GM18499 (cell line): Measurements from ENCODE around the gene SF3B4.
"Not testable (repeated sequence)": the region's sequence is repeated elsewhere in the genome, so short reads cannot be mapped to it uniquely, and the experiment has no call there.

ENCODE experiments used
- ATAC-seq: cut with Tn5 transposase; IDR thresholded peaks from one replicate; pipeline ENCODE4 v1.9.1; 2021; ENCODE audit warnings: moderate number of reproducible peaks; ENCODE audit not compliant: insufficient read depth, unreplicated experiment

SF3B4 gene

DNA sequence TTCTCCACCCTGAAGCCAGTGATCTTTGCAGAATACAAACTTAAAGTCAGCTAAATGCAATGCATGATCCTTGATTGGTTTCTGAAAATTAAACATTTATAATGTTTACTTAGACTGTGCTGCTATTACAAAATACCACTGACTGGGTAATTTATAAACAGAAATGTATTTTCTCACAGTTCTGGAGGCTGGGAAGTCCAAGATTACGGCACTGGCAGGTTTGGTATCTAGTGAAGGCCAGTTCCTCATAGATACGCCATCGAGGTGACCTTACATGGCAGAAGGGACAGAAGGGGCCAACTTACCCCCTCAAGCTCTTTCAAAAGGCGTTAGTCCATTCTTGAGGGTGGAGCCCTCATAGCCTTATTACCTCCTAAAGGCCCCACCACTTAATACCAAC, 31.0 kb downstream of the SF3B4 start:
- ATAC-seq = no peak

DNA sequence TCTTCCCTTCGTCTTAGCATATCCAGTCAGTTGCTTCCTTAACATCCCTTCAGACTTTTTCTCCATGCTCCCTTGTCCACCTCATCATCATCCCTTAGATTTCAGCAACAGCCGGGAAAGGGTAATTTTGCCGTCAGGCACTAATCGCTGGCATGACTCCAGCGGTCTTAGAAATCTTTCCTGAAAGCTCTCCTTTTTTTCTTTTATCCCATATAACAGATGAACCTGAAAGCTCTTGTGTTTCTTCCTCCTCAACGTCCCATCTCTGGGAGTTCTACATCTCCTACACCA, 38.7 kb downstream of the SF3B4 start:
- ATAC-seq = no peak

DNA sequence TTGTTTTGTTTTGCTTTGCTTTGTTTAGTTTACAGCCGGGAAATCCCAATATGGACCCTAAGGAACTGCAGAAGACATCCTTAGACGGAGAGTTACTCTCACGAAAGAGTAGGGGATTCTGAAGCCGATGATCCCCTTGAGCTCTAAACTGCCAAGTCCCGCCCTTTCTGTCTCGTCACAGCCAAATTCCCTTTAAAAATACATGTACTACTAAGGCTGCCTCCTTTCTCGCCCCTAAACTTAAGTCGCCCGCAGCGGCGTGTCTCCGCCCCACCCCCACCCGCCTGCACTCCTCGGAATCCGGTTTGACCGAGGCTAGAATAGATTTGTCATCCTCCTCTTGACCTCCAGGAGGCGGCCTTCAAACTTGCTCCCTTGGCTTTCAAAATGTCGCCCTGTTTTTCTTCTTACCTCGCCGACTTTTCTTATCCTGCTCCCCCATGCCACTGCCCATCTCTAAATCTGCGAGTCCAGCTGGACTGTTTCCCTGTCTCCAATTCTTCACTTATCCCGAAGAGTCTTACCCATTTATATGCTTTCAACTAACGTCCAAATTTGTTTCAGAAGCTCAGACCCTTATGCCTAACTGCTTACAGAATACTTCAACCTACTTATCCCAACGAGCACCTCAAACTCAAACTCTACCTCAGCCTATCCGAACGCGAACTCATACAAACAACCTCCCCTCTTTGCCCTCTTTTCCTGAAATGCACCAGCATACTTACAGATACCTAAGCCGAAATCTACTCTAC, 39.2 kb downstream of the SF3B4 start:
- ATAC-seq = no peak

DNA sequence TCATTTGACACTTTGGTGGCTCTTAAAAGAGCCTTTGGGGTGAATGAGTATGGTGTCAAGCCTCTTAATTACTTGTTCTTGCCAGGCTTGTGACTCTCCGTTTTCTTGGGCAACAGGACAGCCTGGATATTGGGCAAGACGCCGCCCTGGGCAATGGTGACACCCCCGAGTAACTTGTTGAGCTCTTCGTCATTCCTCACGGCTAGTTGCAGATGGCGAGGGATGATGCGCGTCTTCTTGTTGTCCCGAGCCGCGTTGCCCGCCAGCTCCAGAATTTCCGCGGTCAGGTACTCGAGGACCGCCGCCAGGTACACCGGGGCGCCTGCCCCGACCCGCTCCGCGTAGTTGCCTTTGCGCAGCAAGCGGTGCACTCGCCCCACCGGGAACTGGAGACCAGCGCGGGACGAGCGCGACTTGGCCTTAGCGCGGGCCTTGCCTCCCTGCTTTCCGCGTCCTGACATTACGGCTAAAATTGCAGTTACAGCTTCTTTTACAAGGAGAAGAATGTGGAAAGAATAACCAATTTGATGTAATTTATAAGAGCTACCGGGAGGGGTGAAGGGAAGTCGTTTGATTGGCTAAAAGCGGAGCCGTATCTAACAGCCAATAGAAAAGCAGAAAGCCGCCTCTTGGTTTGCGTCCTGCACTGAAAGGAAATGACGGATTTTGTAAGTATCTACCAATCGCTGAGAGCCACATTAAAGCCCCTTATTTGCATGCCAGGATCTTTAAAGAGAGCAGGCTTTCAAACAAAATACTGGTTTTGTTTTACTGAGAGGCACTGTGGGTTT, 40.0 kb downstream of the SF3B4 start:
- ATAC-seq = no peak

DNA sequence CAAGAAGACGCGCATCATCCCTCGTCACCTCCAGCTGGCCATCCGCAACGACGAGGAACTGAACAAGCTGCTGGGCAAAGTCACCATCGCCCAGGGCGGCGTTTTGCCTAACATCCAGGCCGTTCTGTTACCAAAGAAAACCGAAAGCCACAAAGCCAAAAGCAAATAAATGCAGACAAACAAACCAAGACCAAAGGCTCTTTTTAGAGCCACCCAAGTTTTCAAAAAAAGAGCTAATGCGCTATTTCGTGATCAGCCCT, 40.5 kb downstream of the SF3B4 start:
- ATAC-seq = not testable (repeated sequence)

DNA sequence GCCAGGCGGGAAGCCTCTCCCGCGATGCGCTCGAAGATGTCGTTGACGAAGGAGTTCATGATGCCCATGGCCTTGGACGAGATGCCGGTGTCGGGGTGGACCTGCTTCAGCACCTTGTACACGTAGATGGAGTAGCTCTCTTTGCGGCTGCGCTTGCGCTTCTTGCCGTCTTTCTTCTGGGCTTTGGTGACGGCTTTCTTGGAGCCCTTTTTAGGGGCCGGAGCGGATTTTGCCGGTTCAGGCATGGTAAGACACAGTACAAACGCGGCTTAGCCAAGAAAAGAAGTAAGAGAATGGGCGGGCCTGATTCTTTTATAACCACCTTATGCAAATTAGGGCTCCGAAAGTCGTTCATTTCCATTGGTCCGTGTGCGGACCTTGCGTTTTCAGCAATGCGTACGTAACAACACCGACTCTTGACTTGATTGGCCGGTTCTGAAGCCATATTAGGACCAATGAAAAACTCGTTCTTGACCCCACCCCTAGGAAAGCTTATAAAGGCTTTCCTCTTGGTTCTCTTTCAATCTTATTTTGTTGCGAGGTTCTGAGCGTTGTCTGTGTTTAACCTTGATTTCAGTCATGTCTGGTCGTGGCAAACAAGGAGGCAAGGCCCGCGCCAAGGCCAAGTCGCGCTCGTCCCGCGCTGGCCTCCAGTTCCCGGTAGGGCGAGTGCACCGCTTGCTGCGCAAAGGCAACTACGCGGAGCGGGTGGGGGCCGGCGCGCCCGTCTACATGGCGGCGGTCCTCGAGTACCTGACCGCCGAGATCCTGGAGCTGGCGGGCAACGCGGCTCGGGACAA, 41.0 kb downstream of the SF3B4 start:
- ATAC-seq = peak; percentile 48

DNA sequence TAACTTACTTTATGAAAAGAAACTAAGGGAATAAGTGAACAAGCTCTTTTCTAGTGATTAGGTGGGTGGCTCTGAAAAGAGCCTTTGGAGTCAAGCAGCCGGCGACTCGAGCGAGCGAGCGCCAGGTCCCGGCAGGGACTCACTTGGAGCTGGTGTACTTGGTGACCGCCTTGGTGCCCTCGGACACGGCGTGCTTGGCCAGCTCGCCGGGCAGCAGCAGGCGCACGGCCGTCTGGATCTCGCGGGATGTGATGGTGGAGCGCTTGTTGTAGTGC, 41.5 kb downstream of the SF3B4 start:
- not testable (repeated sequence) for ATAC-seq

DNA sequence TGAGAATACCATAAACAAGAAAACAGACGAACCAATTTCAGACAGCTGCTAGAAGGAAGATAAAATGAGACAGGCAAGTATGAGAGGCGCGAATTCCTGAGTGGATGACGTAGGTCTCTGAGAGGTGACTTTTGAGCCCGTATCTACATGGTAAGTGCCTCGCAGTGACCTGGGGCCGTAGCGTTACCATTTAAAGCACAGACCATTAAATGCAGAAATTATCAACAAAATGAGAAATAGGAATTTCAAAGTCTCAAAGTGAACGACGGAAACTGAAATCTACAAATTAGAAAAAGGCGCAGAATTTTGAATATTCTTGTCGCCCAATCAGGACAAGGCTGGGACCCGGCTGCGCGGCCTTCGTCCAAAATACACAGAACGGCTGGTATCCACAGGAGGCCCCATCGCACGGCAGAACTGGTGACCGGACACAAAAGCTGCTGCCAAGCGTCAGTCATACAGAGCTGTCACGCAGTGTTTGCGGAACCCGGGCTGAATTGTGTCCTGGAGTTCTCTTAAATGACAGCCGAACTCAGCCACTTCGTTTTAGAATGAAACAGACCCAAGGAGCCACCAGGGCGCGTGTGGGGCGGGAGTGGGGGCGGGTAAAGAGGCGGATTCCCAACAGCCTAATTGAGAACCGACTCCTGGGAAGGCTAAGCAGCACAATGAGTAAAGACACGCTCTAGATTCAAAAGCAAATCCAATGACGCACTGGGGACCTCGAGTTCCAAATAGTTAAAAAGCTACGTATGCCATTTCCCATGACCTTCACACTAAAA, 42.1 kb downstream of the SF3B4 start:
- ATAC-seq = no peak

DNA sequence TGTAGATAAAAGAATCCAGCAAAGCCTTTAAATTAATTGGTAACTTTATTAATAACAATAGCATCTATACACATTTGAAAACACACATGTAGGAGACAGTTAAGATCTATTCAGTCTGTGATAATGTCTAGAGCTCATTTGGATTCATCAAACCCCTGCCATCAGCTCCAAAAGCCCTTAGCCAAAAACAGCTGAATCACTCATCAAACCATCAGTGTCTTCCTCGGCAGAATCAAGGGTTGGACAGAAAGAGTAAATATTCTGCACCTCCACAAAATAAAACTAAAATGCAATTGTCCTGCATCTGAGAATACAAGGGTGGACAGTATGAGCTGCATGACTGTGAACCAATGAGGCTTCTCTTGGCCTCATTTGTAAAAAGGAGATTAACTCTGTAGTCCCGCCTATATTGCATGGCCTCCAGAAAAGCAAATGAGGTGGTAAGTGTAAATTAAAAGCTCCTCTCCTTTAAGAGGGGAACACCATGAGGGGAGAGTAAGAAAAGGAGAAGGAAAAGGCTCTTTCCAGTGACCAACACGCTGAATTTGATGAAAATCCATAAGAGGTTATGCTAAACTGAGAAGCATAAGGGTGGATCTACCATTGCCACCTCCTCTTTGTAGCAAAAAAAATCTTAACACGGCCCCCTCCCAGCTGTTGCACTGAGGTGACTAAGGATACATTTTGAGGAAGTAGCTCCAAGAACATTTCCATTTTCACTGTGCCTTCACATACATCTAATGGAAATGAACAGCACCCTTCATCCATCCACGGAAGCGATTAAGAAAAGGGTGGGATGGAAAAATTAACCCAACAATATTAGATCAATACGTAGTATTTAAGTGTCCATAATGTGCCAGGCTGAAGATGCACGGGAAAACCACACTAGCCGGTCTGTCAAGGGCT, 42.9 kb downstream of the SF3B4 start:
- ATAC-seq = no peak

DNA sequence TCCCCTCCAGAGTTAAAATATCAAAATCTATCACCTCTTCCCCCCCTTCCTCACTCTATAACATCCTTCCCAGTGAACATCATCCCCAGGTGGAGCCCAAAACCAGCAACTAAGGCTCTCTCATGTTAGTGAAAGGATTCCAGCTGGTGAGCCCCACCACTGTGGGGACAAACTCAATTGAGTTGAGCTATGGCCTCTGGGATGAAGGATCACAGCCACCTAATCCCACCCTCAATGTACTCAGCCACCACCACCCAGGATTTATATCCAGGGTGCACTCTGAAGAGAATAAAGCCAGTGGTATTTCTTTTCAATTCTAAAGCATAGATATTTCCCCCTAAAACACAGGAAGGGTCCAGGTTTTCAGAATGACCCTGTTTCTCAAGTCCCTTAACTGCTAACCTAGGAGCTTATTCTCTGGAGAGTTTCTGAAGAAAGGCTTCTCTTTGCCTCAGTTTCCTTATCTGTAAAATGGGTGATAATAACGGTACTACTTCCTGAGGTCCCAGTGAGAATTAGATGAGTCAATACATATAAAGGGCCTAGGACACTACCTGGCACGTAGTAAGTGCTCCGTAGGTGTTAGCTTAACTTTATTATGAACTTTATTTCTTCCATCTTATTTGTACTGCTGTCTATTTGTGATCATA, 43.9 kb downstream of the SF3B4 start:
- ATAC-seq = no peak

DNA sequence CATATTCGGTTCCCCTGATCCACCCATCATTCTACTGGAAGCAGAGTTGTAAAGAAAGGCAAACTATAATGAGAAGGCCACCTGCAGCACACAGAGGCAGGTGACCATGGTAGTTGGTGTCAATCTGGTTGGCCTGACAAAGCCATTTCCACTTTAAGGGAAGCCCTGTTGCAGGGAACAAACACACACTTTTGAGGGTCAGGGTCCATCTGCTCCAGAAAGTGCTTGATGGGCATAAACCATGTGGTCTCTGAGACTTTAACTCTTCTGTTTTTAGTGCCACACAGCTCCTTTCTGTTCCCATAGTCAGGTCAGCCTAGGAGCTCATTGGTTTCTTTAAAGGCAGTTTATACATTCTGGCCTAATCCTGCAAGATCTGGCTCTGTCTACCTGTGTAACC, 45.7 kb downstream of the SF3B4 start:
- no peak for ATAC-seq

DNA sequence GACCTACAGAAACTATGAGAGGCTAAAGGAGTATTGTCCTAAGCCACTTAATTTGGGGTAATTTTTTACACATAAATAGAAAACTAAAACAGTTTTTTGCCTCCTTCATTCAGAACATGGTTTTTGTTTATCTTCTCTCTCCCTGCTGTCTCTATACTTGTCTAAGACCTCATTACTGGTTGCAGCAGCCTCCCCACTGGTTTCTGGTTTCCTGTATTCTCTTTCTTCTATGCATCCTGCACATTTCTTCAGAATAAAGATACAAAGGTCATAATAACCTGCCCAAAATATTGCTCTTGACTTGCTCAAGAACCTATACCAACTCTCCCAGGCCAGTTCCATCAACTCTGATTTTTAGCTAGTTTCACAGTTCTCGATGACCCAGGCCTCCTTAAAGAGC, 48.0 kb downstream of the SF3B4 start:
- ATAC-seq = no peak

DNA sequence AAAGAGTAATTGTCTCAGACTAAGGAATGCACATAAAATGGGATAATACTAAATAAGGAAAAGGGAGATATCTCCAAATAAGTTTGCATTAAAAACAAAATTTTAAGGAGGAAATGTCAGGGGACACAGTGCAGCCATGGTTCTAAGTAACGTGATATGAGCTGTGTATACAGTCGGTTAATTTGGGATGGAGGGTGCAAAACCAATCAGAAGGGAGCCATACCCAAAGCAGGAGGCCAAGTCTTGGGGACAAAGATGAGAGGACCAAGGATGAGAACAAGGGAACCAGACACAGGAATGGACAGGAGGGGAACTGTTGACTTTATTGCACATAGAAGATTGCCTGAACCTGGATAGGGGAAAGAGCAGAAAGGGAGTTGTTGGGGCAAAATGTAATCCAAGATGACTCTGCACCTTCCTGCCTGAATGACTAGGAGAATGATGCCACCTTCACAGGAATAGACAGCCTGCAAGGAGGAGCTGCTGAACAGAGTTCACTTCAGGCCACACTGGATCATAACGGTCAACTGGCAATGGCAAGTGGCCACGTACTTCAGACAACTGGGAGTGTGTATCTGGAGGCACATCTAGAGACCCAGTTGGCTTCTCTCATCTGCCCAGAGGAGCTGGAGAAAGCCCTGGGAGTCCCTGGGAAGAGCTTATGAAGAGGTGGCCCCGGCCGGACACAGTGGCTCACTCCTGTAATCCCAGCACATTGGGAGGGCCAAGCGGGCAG, 50.2 kb downstream of the SF3B4 start:
- ATAC-seq = no peak
